Jurkat, Clone E6-1 (cell line): ENCODE results near the gene VSTM4.

Source experiments
- DNase-seq: peaks from one replicate; pipeline ENCODE4 v3.0.0-alpha.2; 2011; ENCODE audit warnings: low read depth, low spot score
- H3K4me3 ChIP-seq: 2 replicates; pipeline ENCODE4 v1.5.1; 2011; ENCODE audit warnings: mild to moderate bottlenecking, low read length, control low read depth, moderate library complexity

Gene VSTM4

GRCh38 chr10:49104323-49104722, 11.0 kb downstream of the VSTM4 start:
- no peak for DNase-seq
- H3K4me3 ChIP-seq = no peak overlapping the region

GRCh38 chr10:49103761-49104160, 11.6 kb downstream of the VSTM4 start:
- no peak overlapping the region for H3K4me3 ChIP-seq
- DNase-seq = no peak

GRCh38 chr10:49099046-49099445, 16.3 kb downstream of the VSTM4 start:
- DNase-seq = no peak
- H3K4me3 ChIP-seq = no peak overlapping the region

GRCh38 chr10:49096890-49097445, 18.4 kb downstream of the VSTM4 start:
- H3K4me3 ChIP-seq = no peak overlapping the region
- no peak for DNase-seq

- no peak overlapping the region for H3K4me3 ChIP-seq
- DNase-seq = no peak
Observed at GRCh38 chr10:49094646-49095045, 20.7 kb downstream of the VSTM4 start.

GRCh38 chr10:49093922-49094321, 21.4 kb downstream of the VSTM4 start:
- DNase-seq = no peak
- H3K4me3 ChIP-seq = no peak overlapping the region

GRCh38 chr10:49092477-49092876, 22.8 kb downstream of the VSTM4 start:
- H3K4me3 ChIP-seq = no peak overlapping the region
- DNase-seq = no peak

GRCh38 chr10:49091450-49092210, 23.7 kb downstream of the VSTM4 start:
- DNase-seq = no peak
- H3K4me3 ChIP-seq = no peak overlapping the region

- DNase-seq = no peak
- no peak overlapping the region for H3K4me3 ChIP-seq
Observed at GRCh38 chr10:49090696-49091380, 24.5 kb downstream of the VSTM4 start.

- DNase-seq = no peak
- no peak overlapping the region for H3K4me3 ChIP-seq
Observed at GRCh38 chr10:49090189-49090575, 25.1 kb downstream of the VSTM4 start.

GRCh38 chr10:49089557-49090188, 25.6 kb downstream of the VSTM4 start:
- DNase-seq = no peak
- H3K4me3 ChIP-seq = no peak overlapping the region

GRCh38 chr10:49089152-49089551, 26.2 kb downstream of the VSTM4 start:
- DNase-seq = no peak
- H3K4me3 ChIP-seq = no peak overlapping the region

- DNase-seq = no peak
- no peak overlapping the region for H3K4me3 ChIP-seq
Observed at GRCh38 chr10:49086889-49087288, 28.4 kb downstream of the VSTM4 start.

- H3K4me3 ChIP-seq = no peak overlapping the region
- no peak for DNase-seq
Observed at GRCh38 chr10:49083261-49083660, 32.1 kb downstream of the VSTM4 start.

- H3K4me3 ChIP-seq = no peak overlapping the region
- DNase-seq = no peak
Observed at GRCh38 chr10:49082766-49083165, 32.6 kb downstream of the VSTM4 start.

- no peak for DNase-seq
- no peak overlapping the region for H3K4me3 ChIP-seq
Observed at GRCh38 chr10:49081547-49082275, 33.6 kb downstream of the VSTM4 start.

GRCh38 chr10:49080965-49081364, 34.4 kb downstream of the VSTM4 start:
- no peak for DNase-seq
- H3K4me3 ChIP-seq = no peak overlapping the region

GRCh38 chr10:49080071-49080470, 35.3 kb downstream of the VSTM4 start:
- no peak for DNase-seq
- H3K4me3 ChIP-seq = no peak overlapping the region

GRCh38 chr10:49079499-49079898, 35.8 kb downstream of the VSTM4 start:
- DNase-seq = no peak
- H3K4me3 ChIP-seq = no peak overlapping the region
